ENCODE measurements around the gene FGF2.
"Not testable (repeated sequence)": the region's sequence is repeated elsewhere in the genome, so short reads cannot be mapped to it uniquely, and the experiment has no call there.

The FGF2 gene

GRCh38 chr4:122845760-122846159, 19.1 kb downstream of the FGF2 start:
- no peak for DNase-seq (ENCODE audit: low spot score)

- no peak for DNase-seq (ENCODE audit: low spot score)
These were observed 21.3 kb downstream of the FGF2 start for GRCh38 chr4:122847931-122848330.

- DNase-seq (ENCODE audit: low spot score) = not testable (repeated sequence)
These were observed 23.2 kb downstream of the FGF2 start for GRCh38 chr4:122849789-122850188.

GRCh38 chr4:122851568-122851967, 24.9 kb downstream of the FGF2 start:
- DNase-seq (ENCODE audit: low spot score) = no peak

- peak; percentile 87 for DNase-seq (ENCODE audit: low spot score)
These were observed 28.1 kb downstream of the FGF2 start for GRCh38 chr4:122854447-122855352.

- peak; percentile 21 for DNase-seq (ENCODE audit: low spot score)
These were observed 28.8 kb downstream of the FGF2 start for GRCh38 chr4:122855353-122855890.

GRCh38 chr4:122857160-122857559, 30.5 kb downstream of the FGF2 start:
- no peak for DNase-seq (ENCODE audit: low spot score)

GRCh38 chr4:122858705-122859104, 32.1 kb downstream of the FGF2 start:
- no peak for DNase-seq (ENCODE audit: low spot score)

GRCh38 chr4:122861172-122861943, 34.7 kb downstream of the FGF2 start:
- DNase-seq (ENCODE audit: low spot score) = no peak

GRCh38 chr4:122863639-122864038, 37.0 kb downstream of the FGF2 start:
- no peak for DNase-seq (ENCODE audit: low spot score)

GRCh38 chr4:122865425-122865824, 38.8 kb downstream of the FGF2 start:
- no peak for DNase-seq (ENCODE audit: low spot score)

- DNase-seq (ENCODE audit: low spot score) = not testable (repeated sequence)
These were observed 41.6 kb downstream of the FGF2 start for GRCh38 chr4:122868235-122868634.

GRCh38 chr4:122873146-122873545, 46.5 kb downstream of the FGF2 start:
- no peak for DNase-seq (ENCODE audit: low spot score)

- no peak for DNase-seq (ENCODE audit: low spot score)
These were observed 47.4 kb downstream of the FGF2 start for GRCh38 chr4:122873821-122874593.

GRCh38 chr4:122875949-122876348, 49.3 kb downstream of the FGF2 start:
- no peak for DNase-seq (ENCODE audit: low spot score)

- no peak for DNase-seq (ENCODE audit: low spot score)
These were observed 49.8 kb downstream of the FGF2 start for GRCh38 chr4:122876456-122876855.

GRCh38 chr4:122879001-122879400, 52.4 kb downstream of the FGF2 start:
- no peak for DNase-seq (ENCODE audit: low spot score)

GRCh38 chr4:122882857-122883735, 56.5 kb downstream of the FGF2 start:
- no peak for DNase-seq (ENCODE audit: low spot score)

GRCh38 chr4:122884499-122884898, 57.9 kb downstream of the FGF2 start:
- DNase-seq (ENCODE audit: low spot score) = no peak

- no peak for DNase-seq (ENCODE audit: low spot score)
These were observed 63.1 kb downstream of the FGF2 start for GRCh38 chr4:122889726-122890125.
